MM.1S (cell line): Measurements from ENCODE around the gene IPMK.

Experiments
- DNase-seq: peaks from one replicate; pipeline ENCODE4 v3.0.0-alpha.2; 2015
- H2AFZ ChIP-seq: fragments of 300-600 bp; sonication (generic); 2 replicates; pipeline ENCODE4 v1.6.0; 2016; ENCODE audit warnings: antibody characterized with exemption, low read length
- H3F3A ChIP-seq: fragments of 300-600 bp; sonication (generic); 2 replicates; pipeline ENCODE4 v1.6.1; 2016; ENCODE audit warnings: mild to moderate bottlenecking, antibody characterized with exemption, low read length, moderate library complexity, mixed read lengths; ENCODE audit not compliant: insufficient read depth
- H3K27ac ChIP-seq: fragments of 300-600 bp; sonication (generic); 2 replicates; pipeline ENCODE4 v1.5.1; 2016; ENCODE audit warnings: mild to moderate bottlenecking, low read length
- H3K27me3 ChIP-seq: fragments of 300-600 bp; sonication (generic); replicated peaks from 2 replicates; pipeline ENCODE4 v1.6.0; 2016; ENCODE audit warnings: low read length; ENCODE audit not compliant: insufficient read depth
- H3K36me3 ChIP-seq: fragments of 300-600 bp; sonication (generic); replicated peaks from 2 replicates; pipeline ENCODE4 v1.6.1; 2016; ENCODE audit warnings: mild to moderate bottlenecking, low read length, mixed read lengths; ENCODE audit not compliant: insufficient read depth
- H3K4me1 ChIP-seq: fragments of 300-600 bp; sonication (generic); 2 replicates; pipeline ENCODE4 v1.6.1; 2016; ENCODE audit warnings: low read length, mixed read lengths
- H3K4me2 ChIP-seq: fragments of 300-600 bp; sonication (generic); 2 replicates; pipeline ENCODE4 v1.6.0; 2016; ENCODE audit warnings: low read depth, low read length
- H3K4me3 ChIP-seq: fragments of 300-600 bp; sonication (generic); 2 replicates; pipeline ENCODE4 v1.5.1; 2016; ENCODE audit warnings: low read length, mixed read lengths
- H3K79me2 ChIP-seq: fragments of 300-600 bp; sonication (generic); 2 replicates; pipeline ENCODE4 v1.6.1; 2016; ENCODE audit warnings: mixed run types, low read length, mixed read lengths
- H3K9ac ChIP-seq: fragments of 300-600 bp; sonication (generic); 2 replicates; pipeline ENCODE4 v1.6.1; 2016; ENCODE audit warnings: low read length, mixed read lengths
- H3K9me2 ChIP-seq: fragments of 300-600 bp; sonication (generic); replicated peaks from 2 replicates; pipeline ENCODE4 v1.6.1; 2016; ENCODE audit warnings: mild to moderate bottlenecking, low read length, mixed read lengths; ENCODE audit not compliant: insufficient read depth
- H3K9me3 ChIP-seq: fragments of 300-600 bp; sonication (generic); replicated peaks from 2 replicates; pipeline ENCODE4 v1.6.1; 2016; ENCODE audit warnings: mild to moderate bottlenecking, low read length, mixed read lengths; ENCODE audit not compliant: insufficient read depth
- H4K20me1 ChIP-seq: fragments of 300-600 bp; sonication (generic); 2 replicates; pipeline ENCODE4 v1.6.1; 2016; ENCODE audit warnings: mild to moderate bottlenecking, low read length, moderate library complexity, mixed read lengths; ENCODE audit not compliant: insufficient read depth
- EZH2 ChIP-seq: fragments of 300-600 bp; sonication (generic); optimal IDR thresholded peaks from 2 replicates; pipeline ENCODE3; 2017; ENCODE audit warnings: low read depth, mild to moderate bottlenecking, antibody characterized with exemption, low read length, mixed read lengths
- EZH2phosphoT487 ChIP-seq: fragments of 300-600 bp; sonication (generic); IDR thresholded peaks from 2 replicates; pipeline ENCODE4 v1.6.1; 2018; ENCODE audit warnings: antibody characterized with exemption, low read length
- TF ChIP-seq, protein P1 (sequence below): fragments of 300-600 bp; sonication (generic); IDR thresholded peaks from 2 replicates; pipeline ENCODE4 v1.5.1; 2016; ENCODE audit warnings: antibody characterized with exemption, low read length, mixed read lengths

IPMK gene

GRCh38 chr10:58225654-58226053 lies 42.0 kb downstream of the IPMK start:
- TF ChIP-seq EZH2phosphoT487 (no peak), EZH2 (no peak)
- TF ChIP-seq, protein P1, sequence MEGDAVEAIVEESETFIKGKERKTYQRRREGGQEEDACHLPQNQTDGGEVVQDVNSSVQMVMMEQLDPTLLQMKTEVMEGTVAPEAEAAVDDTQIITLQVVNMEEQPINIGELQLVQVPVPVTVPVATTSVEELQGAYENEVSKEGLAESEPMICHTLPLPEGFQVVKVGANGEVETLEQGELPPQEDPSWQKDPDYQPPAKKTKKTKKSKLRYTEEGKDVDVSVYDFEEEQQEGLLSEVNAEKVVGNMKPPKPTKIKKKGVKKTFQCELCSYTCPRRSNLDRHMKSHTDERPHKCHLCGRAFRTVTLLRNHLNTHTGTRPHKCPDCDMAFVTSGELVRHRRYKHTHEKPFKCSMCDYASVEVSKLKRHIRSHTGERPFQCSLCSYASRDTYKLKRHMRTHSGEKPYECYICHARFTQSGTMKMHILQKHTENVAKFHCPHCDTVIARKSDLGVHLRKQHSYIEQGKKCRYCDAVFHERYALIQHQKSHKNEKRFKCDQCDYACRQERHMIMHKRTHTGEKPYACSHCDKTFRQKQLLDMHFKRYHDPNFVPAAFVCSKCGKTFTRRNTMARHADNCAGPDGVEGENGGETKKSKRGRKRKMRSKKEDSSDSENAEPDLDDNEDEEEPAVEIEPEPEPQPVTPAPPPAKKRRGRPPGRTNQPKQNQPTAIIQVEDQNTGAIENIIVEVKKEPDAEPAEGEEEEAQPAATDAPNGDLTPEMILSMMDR: no peak
- H4K20me1 ChIP-seq: no peaks in the 10 kb centered on the region
- no peak overlapping the region for H3K4me2 ChIP-seq

GRCh38 chr10:58220769-58221451 lies 46.8 kb downstream of the IPMK start:
- H3K27ac ChIP-seq: no peak overlapping the region
- H3K4me2 ChIP-seq: no peak overlapping the region
- no peaks in the 10 kb centered on the region for H3K79me2 ChIP-seq
- no peak overlapping the region for H2AFZ ChIP-seq
- no peak for TF ChIP-seq EZH2phosphoT487
- TF ChIP-seq, protein P1: no peak
- TF ChIP-seq EZH2: no peak
- H3K9ac ChIP-seq: no peak overlapping the region
- no peaks in the 10 kb centered on the region for H3K9me3 ChIP-seq
- H3K27me3 ChIP-seq: no peaks in the 10 kb centered on the region
- H3K9me2 ChIP-seq: no peaks in the 10 kb centered on the region
- no peaks in the 10 kb centered on the region for H4K20me1 ChIP-seq
- no peak overlapping the region for H3K4me3 ChIP-seq
- no peaks in the 10 kb centered on the region for H3K4me1 ChIP-seq
- H3F3A ChIP-seq: no peaks in the 10 kb centered on the region
- H3K36me3 ChIP-seq: no peaks in the 10 kb centered on the region; the same call in 1 of the 2 replicates
- no peak for DNase-seq

More at GRCh38 chr10:58225654-58226053, 42.0 kb downstream of the IPMK start:
- Histone ChIP-seq H3K9me2 (no peaks in the 10 kb centered on the region), H3K4me3 (no peak overlapping the region), H3K27me3 (no peaks in the 10 kb centered on the region), H3F3A (no peaks in the 10 kb centered on the region), H3K9me3 (no peaks in the 10 kb centered on the region), H3K27ac (no peak overlapping the region), H3K79me2 (no peaks in the 10 kb centered on the region), H3K4me1 (no peaks in the 10 kb centered on the region), H2AFZ (no peak overlapping the region), H3K9ac (no peak overlapping the region), H3K36me3 (no peaks in the 10 kb centered on the region)
- no peak for DNase-seq

DNA sequence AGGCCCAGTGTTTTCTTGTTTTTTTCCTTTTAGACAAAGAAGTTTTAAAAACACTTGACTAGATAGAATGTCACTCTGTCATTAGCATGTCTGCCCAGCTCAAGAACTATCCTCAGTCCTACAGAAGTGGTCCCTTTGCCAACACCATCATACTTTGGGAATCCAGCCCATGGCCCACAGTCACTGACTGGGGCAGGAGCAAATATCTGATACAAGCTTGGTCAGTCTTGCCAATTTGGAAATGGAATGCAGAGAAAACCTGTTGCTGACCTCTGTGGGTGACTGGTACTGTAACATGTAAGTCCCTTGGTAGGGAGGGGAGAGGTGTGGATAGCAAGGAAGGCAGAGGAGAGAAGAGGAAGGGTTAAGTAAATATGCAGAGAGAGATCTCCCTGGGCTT lies 47.8 kb downstream of the IPMK start:
- Histone ChIP-seq H3K79me2 (no peaks in the 10 kb centered on the region), H3K9ac (no peak overlapping the region), H3K9me2 (no peaks in the 10 kb centered on the region), H3K27me3 (no peaks in the 10 kb centered on the region), H3K36me3 (no peaks in the 10 kb centered on the region; the same call in 1 of the 2 replicates), H3K27ac (no peak overlapping the region), H3K4me2 (no peak overlapping the region), H3K4me1 (no peaks in the 10 kb centered on the region), H2AFZ (no peak overlapping the region), H4K20me1 (no peaks in the 10 kb centered on the region), H3K9me3 (no peaks in the 10 kb centered on the region), H3F3A (no peaks in the 10 kb centered on the region), H3K4me3 (no peak overlapping the region)
- DNase-seq: no peak
- TF ChIP-seq, protein P1: no peak
- TF ChIP-seq EZH2phosphoT487 (no peak), EZH2 (no peak)
